ENCODE measurements around the gene PMM1.
A peak's percentile ranks its signal among the peaks of the same experiment; 100 is the strongest.
"Not testable (repeated sequence)": the region's sequence is repeated elsewhere in the genome, so short reads cannot be mapped to it uniquely, and the experiment has no call there.

The PMM1 gene

DNA sequence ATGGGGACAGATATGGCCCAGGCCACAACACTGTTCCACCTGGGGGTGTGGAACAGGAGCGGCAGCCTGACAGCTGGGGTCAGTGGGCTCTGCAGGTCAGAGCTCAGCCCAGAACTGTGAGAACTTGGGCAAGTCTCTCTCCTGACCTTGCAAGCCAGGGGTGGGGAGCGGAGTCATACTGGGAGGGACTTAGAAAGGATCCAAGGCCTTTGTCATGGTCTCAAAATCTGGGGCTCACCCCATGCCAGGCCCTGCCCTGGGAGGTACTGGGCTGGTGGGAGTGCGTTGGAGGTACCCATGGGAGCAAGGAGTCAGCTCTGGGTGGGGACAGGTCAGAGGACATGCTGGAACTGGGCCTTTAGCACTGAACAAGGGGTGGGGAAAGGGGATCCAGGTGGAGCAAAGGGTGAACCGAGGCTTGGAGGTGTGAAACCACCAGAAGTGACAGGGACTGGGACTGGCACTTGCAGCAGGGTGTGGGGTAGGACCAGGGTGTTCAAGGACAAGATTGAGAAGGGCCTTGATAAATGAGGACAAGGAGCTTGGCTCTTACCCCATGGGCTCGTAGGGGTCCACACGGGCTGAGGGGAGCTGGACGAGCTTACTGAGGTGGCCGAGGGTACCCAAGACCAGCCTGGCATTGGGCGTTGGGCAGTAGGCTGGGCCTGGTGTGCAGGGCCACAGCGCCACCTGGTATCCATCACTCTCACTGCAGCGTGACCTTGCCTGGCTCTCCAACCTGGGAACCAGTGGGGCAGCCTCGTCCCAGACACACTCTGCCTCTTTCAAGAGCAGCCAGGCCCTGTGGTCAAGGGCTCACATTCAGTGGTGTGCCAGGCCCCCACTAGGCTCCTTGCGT is 7.4 kb upstream of the PMM1 start:
- DNase-seq = no peak

DNA sequence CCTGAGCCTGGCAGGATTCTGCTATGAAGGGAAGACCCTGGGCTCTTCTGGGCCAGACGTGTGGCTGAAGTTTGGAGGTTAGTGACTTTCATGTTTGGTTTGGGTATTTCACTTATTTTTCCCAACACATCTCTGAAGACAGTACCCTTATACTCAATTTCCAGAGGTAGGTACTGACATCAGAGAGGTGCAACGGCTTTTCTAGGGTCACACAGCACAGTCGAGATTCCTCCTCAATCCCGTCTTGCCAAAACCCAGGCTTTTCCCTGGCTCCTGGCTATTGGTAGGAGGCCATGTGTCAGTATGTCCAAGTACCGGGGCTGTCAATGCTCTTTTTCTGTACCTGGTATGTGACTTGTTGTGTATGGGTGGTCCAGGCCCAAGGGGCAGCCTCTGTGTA is 6.1 kb upstream of the PMM1 start:
- no peak for DNase-seq

DNA sequence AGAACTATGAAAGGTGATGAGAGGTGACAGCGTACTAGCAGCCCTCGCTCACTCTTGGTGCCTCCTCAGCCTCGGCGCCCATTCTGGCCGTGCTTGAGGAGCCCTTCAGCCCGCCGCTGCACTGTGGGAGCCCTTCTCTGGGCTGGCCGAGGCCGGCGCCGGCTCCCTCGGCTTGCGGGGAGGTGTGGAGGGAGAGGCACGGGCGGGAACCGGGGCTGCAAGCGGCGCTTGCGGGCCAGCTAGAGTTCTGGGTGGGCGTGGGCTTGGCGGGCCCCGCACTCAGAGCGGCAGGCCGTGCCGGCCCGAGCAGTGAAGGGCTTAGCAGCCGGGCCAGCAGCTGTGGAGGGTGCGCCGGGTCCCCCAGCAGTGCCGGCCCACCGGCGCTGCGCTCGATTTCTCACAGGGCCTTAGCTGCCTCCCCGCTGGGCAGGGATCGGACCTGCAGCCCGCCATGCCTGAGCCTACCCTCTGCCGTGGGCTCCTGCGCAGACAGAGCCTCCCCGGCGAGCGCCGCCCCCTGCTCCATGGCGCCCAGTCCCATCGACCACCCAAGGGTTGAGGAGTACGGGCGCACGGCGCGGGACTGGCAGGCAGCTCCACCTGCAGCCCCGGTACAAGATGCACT is 3.8 kb upstream of the PMM1 start:
- not testable (repeated sequence) for DNase-seq

DNA sequence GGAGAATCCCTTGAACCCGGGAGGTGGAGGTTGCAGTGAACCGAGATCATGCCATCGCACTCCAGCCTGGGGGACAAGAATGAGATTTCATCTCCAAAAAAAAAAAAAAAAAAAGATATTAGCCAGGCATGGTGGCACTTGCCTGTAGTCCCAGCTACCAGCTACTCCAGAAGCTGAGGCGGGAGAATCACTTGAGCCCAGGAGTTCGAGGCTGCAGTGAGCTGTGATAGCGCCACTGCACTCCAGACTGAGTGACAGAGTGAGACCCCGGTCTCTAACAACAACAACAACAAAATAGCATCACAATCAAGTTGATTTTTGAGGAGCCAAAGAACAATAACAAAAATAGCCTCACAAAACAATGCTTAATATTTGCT is 2.3 kb downstream of the PMM1 start:
- DNase-seq = no peak

DNA sequence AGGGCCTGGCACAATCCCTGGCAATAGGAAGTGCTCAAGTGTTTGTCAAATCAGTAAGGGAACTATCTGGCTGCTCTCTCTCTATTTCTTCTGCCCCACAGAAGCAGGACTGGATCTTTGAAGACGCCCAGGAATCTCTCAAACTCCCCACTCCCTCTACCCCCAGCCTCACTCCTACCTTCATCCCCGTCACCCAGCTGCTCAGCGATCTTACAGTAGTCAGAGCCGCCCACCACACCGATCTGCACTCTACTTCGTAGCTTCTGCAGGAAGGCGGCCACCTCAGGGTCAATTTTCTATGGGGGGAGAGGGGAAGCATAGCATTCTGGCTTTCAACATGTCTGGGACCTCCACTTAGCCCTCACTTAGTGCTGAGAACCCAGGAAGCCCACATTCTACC is 3.7 kb downstream of the PMM1 start:
- DNase-seq = no peak

DNA sequence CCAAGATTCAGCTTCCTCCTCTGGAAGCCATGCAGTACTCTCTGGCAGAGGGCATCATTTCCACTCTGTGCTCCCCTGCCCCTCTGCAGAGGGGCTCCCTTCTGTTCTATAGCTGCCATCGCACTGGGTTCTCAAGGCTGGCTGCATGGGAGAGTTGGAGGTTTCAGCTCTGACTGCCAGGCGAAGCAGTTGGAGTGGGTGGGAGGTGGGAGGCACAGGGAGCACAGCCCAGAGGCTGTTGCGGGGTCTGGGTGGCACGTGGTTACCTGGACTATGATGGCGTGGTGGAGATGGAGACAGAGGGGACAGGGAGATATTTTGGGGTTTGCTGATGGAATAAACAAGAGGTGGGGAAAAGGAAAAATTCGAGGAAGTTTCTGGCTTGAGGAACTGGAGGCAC is 4.8 kb downstream of the PMM1 start:
- no peak for DNase-seq

DNA sequence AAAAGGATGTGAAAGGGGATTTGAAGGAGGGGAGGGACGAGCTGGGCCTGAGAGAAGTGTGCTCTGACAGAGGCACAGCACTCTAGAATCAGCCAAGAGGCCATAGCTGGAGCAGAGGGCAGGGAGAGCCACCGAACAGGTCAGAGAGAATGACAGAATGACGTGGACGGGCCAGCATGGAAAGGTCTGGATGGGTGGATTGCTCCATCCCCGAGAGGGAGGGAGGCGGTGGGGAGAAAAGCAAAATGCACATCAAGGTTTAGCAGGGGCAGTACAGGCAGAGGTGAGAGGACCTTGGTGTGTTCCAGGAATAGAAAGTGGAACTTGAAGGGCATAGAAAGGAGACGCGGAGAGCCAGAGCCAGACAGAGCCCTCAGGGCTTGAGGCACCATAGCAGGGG is 6.9 kb downstream of the PMM1 start:
- no peak for DNase-seq

DNA sequence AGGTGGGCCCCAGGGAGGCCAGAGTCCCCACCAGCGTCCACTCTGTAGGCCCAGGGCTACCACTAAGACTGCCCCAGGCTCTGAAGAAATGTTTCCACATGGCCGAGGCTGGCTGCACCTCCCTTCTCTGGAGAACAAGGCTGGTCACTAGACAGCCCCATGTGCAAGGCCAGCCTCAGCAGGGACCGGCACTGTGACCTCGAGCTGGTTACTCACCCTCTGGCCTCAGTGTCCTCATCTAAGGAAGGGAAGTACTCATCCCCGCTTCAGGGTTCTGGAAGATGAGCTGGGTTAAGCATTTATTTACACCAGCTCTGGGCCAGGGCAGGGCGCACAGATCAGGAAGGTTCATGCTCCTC is 9.7 kb downstream of the PMM1 start:
- no peak for DNase-seq

DNA sequence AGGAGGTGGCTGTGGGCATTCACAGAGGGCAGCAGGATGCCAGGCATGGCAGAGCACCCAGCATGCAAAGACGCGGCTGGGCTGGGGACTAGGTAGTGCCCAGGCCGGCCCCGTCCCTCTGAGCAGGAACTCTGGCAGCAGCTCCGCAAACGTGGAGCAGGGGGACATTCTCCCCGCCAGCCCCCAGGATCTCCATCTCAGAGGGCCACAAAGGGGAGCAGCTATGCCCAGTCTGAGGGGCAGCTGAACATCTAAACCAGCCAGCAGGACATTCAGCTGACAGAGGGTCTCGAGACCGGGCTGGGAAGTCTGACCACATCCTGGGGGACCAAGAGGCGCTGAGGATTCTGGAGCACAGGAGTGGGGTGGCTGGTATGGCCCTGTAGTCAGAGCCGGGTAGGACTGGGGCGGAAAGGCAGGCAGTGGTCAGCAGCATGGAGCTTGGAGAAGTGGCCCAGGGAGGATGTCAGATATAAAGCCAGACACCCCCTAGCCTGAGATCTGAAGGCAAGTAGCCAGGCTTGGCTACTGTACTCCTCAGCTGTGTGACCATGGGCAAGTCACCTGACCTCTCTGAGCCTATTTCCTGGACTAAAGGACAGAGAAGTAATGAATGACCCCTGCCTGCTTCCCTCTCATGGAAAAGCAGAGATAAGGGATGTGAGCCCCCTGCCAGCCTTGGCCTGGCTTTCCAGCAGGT is 10.2 kb downstream of the PMM1 start:
- DNase-seq = no peak

DNA sequence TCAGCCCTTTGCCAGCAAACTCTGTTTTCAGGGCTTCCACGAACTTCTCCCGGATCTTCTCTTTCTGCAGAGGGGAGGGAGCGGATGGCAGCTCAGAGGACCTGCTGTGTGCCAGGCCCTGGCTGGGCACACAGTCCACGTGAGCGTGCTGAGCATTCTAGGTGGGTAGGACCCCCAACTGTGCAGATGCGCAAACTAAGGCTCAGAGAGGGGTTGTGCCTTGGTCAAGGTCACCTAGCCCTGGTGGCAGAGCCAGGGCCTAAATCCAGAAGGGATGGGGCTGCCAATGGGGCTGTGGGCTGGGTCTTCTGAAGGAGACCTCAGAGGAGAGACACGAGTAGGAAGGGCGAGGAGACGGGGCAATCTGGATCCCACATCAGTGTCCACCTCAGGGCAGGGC is 10.8 kb downstream of the PMM1 start:
- DNase-seq = no peak

DNA sequence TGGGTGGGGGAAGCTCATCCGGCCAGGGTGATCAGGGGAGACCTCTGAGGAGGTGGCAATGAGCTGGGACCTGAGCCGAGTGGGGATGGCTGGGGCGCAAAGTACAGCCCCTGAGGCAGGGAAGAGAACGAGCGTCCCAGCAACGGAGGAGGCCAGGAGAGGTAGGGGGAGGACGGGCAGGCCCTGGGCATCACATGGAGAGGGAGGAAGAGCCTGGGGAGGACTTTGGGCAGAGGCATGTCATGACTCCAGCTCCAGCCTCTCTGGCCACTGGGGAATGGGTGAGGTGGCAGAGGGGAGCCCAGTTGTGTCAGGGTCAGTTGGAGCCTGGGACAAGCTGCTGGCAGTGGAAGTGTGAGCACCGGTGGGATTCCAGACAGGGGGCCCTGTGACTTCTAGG is 11.5 kb downstream of the PMM1 start:
- no peak for DNase-seq

DNA sequence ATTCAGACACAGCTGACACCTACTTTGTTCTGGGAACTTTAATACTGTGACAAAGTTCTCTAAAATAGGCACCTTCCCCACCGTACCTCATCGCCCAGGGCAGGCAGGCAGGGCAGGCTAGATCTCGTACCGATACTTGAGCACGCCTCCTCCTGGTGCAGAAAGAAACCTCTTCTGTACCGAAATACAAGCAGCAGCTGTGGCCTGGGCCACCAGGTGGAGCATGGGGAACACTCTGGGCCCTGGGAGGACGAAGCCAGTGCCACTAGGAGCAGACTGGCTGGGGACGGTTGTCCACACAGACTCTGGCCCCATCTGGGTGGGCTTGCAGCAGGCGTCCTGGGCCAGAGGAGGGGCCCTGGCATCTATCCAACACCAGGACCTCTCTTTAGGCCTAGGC is 12.8 kb downstream of the PMM1 start:
- peak; percentile 1 for DNase-seq

DNA sequence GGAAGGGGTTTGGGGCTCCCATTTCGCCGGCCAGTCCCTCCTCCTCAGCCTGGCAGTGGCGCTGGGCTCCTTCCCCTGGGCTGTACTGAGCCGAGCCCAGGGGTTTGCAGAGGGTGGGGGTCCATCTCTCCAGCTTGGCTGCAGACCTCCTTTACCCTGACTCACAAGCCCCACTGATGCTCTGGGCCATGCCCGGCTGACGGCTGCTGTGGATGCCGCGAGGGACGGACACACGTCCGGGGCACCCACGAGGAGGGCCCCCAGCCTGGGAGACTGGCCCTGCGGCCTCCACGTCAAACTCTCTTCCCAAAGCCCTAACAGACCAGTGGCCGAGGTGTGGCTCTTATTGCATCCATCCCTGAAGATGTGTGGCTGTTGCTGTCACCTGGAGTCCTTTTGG is 14.1 kb downstream of the PMM1 start:
- no peak for DNase-seq

DNA sequence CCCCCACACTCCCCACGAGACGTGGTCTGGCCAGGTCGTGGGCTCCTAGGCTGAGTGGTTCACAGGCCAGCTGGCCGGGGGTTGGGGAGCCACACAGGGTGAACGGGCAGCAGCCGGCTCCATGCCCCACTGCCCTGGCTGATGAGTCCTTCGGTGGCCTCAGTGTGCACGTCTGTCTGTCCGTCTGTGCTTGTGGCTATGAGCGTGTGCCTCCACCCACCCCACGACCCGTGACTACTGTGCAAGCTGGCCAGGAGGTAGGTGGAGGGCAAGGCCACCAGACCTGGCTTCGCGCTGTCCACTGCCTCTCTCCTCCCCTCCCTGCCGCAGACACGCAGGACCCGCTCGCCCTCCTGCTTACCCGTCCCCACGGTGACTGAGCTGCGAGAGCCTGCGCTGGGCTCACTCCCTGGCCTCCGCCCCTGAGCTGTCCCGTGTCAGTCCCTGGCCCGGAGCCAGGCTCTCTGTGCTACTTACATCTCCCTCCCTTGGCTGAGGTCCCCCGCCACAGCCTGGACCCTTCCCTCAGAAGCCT is 14.7 kb downstream of the PMM1 start:
- DNase-seq = no peak

DNA sequence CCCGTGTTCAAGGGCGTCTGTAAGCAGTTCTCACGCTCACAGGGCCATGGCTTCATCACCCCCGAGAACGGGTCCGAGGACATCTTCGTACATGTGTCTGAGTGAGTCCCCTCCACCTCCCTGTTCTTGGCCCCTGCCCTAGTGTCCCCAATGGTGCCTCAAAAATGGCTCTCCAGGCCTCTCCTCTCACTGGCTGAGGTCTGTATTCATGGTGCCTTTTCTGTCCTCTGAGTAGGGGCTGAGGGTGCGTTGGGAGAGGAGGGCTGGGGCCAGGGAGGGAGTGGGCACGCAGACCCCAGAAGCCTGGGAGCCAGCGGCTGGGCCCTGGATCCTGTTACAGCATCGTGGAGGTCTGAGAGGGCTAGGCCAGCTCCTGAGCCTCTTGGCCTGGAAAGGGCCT is 16.0 kb downstream of the PMM1 start:
- DNase-seq = no peak

DNA sequence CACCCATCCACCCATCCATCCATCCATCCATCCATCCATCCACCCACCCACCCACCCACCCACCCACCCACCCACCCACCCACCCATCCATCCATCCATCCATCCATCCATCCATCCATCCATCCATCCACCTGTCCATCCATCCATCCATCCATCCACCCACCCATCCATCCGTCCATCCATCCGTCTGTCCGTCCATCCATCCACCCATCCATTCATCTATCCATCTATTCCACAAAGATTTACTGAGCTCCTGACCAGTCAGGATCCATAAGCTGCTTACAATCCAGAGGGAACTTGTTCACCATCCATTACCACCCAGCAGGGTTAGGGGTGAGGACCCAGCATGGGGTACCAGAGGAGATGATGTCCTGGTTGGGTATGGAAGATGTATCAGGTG is 17.3 kb downstream of the PMM1 start:
- DNase-seq = not testable (repeated sequence)

DNA sequence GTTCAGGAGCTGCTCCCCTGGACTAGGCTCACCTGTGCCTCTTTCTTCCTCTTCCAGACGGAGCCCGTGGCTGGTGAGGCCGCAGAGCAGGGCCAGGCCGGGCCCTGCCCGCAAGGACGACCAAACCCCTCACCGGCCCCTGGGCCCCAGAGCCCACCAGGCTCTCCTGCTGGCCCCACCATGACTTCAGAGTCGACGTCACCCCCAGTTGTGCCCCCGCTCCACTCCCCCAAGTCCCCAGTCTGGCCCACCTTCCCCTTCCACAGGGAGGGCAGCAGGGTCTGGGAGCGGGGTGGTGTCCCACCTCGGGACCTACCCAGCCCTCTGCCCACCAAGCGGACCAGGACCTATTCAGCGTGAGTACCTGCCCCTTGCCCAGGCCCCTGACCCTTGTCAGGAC is 17.9 kb downstream of the PMM1 start:
- no peak for DNase-seq

DNA sequence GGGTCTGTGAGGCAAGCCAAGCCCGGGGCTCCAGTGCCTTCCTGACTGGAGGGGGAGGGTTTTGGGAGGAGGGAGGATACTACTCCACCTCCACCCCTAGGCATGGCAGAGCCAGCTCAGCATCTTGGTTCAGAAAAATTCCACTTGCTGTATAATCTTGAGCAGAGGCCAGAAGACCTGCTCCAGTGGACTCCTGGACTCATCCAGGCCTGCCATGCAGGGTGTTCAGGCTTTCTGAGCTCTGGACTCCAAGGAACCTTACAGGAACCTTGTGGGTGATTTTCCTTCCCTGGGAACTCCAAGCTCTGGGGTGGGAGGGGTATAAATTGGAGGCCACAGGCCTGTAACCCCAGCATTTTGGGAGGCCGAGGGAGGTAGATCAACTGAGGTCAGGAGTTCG is 19.4 kb downstream of the PMM1 start:
- DNase-seq = no peak

DNA sequence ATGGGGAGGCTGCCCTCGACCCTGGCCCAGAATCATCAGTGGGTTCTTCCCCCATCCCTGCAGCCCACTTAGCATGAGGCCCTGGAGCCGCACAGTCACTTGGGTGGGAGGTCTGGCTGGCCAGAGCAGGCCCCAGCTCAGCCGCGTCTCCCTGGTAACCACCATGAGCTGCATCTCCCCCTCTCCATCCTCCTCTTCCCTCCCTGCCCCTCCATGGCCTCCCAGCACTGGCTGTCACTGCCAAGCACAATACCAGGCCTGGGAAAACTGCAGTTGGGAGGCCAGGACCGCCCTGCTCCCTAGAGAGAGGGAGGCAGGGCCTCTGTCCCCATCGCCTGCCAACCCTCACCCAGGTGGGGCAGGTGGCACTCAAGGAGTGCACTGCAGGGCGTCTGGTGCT is 20.8 kb downstream of the PMM1 start:
- DNase-seq = no peak

DNA sequence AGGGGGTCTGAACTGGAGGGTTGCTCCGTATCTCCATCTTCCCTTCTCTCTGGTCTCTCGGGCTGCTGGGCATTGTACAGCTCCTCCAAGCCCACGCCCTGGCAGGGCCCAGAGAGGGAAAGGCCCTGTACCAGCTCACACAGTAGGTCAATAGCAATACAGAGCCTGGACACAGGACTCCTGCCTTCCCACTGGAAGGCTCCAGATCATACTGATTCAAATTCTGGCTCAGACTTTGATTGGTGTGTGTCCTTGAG is 22.2 kb downstream of the PMM1 start:
- DNase-seq = no peak

DNA sequence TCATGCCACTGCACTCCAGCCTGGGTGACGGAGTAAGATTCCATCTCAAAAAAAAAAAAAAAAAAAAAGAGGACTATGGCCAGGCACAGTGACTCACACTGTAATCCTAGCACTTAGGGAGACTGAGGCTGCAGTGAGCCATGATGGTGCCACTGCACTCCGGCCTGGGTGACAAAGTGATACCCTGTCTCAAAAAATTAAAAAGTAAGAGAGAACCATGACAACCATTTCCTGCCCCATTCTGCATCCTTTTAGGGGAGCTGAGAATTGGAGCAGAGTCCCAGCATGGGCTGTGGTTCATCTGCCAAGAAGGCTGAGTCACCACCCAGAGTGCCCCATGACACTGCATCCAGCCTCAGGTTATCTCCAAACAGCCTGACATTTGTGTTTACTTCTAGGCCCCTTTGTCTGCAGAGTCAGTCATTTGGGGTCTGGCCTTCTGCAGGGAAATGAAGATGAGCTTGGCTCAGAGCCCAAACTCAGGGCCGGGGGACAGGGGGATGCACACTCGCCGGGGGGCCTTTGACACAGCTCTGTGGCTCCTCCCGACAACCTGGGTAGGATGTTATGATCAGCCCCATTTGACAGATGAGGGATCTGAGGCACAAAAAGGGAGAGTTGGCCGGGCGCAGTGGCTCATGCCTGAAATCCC is 24.1 kb downstream of the PMM1 start:
- no peak for DNase-seq

DNA sequence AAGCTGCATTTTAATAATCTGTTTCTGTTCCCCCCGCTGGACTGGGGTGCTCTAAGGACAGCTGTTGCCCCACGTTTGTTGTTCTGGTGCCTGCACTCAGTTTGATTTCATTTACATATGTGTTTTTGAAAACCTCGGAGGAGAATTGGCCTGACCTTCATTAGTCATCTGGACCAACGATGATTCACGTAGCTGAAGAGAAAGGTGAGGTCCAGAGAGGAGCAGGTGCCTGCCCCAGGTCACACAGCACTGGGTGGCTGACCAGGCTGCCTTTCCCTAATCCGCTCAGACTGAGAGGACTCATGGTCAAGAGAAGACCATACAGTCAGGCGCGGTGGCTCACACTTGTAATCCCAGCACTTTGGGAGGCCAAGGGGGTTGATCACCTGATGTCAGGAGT is 25.1 kb downstream of the PMM1 start:
- no peak for DNase-seq

DNA sequence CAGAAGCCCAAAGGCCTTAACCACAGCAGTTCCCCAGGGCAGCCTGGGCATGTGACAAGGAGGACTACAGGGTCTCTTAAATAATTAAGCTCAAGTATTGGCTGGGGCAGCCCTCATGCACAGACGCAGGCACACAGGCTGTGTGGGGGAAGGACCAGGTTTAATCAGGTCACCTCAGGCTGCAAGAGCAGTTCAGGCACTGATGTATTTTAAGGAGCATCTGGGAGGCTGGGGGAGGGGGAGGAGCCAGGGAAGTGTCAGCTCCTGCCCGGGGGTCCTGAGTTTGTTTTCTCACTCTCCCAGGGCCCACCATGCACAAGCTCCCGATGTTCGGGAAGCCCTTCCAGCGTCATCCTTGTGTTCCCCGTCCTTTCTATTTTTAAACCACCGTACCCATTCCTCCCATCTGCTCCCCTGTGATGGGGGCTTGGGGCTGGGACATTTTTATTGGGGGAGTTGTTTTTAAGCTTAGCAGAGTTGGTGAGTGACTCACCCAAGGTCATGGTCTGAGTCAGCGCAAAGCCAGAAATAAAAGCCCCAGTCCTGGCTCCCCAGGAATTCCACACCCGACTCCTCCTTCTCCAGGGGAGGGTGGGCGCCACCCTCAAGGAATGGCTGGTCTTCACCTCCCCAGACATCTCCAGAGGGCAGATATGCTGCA is 26.5 kb downstream of the PMM1 start:
- no peak for DNase-seq
